OCI-LY1 (cell line): Measurements from ENCODE around the gene MZB1.
A peak's percentile ranks its signal among the peaks of the same experiment; 100 is the strongest.

Source experiments
- H2AFZ ChIP-seq: fragments of 200-600 bp; sonication (generic), shearing (Covaris generic); 2 replicates; pipeline ENCODE4 v1.6.0; 2014; ENCODE audit warnings: antibody characterized with exemption, mild to moderate bottlenecking, low read length
- H3F3A ChIP-seq: fragments of 200-600 bp; sonication (generic), shearing (Covaris generic); 2 replicates; pipeline ENCODE4 v1.6.0; 2014; ENCODE audit warnings: mild to moderate bottlenecking, antibody characterized with exemption, low read length, moderate library complexity; ENCODE audit not compliant: insufficient read depth
- H3K27ac ChIP-seq: fragments of 200-600 bp; sonication (generic); 2 replicates; pipeline ENCODE4 v1.5.1; 2014; ENCODE audit warnings: low read length, mixed run types, mild to moderate bottlenecking, low read depth; ENCODE audit not compliant: poor library complexity, severe bottlenecking
- H3K27me3 ChIP-seq: fragments of 200-600 bp; sonication (generic); 2 replicates; pipeline ENCODE4 v1.6.0; 2014; ENCODE audit warnings: antibody characterized with exemption, mild to moderate bottlenecking, low read length, moderate library complexity; ENCODE audit not compliant: insufficient read depth
- H3K36me3 ChIP-seq: fragments of 200-600 bp; sonication (generic); 2 replicates; pipeline ENCODE4 v1.6.1; 2014; ENCODE audit warnings: mild to moderate bottlenecking, antibody characterized with exemption, low read length, moderate library complexity, mixed read lengths; ENCODE audit not compliant: insufficient read depth
- H3K4me1 ChIP-seq: fragments of 200-600 bp; sonication (generic); 2 replicates; pipeline ENCODE4 v1.5.1; 2014; ENCODE audit warnings: mild to moderate bottlenecking, low read length, moderate library complexity; ENCODE audit not compliant: insufficient read depth, severe bottlenecking
- H3K4me2 ChIP-seq: fragments of 200-600 bp; sonication (generic), shearing (Covaris generic); 2 replicates; pipeline ENCODE4 v1.6.1; 2014; ENCODE audit warnings: low read length
- H3K4me3 ChIP-seq: fragments of 200-600 bp; sonication (generic); 2 replicates; pipeline ENCODE4 v1.5.1; 2014; ENCODE audit warnings: low read length, low read depth, mild to moderate bottlenecking, mixed read lengths; ENCODE audit not compliant: poor library complexity, severe bottlenecking
- H3K79me2 ChIP-seq: fragments of 200-600 bp; shearing (Covaris generic); 2 replicates; pipeline ENCODE4 v1.6.1; 2016; ENCODE audit warnings: mixed run types, low read length, mixed read lengths; ENCODE audit not compliant: insufficient read depth
- H3K9ac ChIP-seq: fragments of 200-600 bp; sonication (generic), shearing (Covaris generic); 2 replicates; pipeline ENCODE4 v1.6.1; 2014; ENCODE audit warnings: mild to moderate bottlenecking, low read length, mixed read lengths
- H3K9me2 ChIP-seq: fragments of 200-600 bp; sonication (generic), shearing (Covaris generic); 2 replicates; pipeline ENCODE4 v1.6.1; 2014; ENCODE audit warnings: low read depth, mild to moderate bottlenecking, low read length, mixed read lengths
- H3K9me3 ChIP-seq: fragments of 200-600 bp; shearing (Covaris generic); 2 replicates; pipeline ENCODE4 v1.6.1; 2014; ENCODE audit warnings: low read length, mixed read lengths
- H4K20me1 ChIP-seq: fragments of 200-600 bp; sonication (generic), shearing (Covaris generic); 2 replicates; pipeline ENCODE4 v1.6.0; 2016; ENCODE audit warnings: mild to moderate bottlenecking, low read length; ENCODE audit not compliant: insufficient read depth
- EZH2 ChIP-seq: fragments of 200-600 bp; sonication (generic), shearing (Covaris generic); IDR thresholded peaks from 2 replicates; pipeline ENCODE4 v1.8.0; 2017; ENCODE audit warnings: borderline replicate concordance, mixed run types, mild to moderate bottlenecking, antibody characterized with exemption, low read length, moderate library complexity, mixed read lengths
- TF ChIP-seq, protein P1 (sequence below): fragments of 200-600 bp; sonication (generic), shearing (Covaris generic); IDR thresholded peaks from 2 replicates; pipeline ENCODE4 v1.5.1; 2017; ENCODE audit warnings: mild to moderate bottlenecking, antibody characterized with exemption, low read length, moderate library complexity, mixed read lengths

The MZB1 gene

DNA sequence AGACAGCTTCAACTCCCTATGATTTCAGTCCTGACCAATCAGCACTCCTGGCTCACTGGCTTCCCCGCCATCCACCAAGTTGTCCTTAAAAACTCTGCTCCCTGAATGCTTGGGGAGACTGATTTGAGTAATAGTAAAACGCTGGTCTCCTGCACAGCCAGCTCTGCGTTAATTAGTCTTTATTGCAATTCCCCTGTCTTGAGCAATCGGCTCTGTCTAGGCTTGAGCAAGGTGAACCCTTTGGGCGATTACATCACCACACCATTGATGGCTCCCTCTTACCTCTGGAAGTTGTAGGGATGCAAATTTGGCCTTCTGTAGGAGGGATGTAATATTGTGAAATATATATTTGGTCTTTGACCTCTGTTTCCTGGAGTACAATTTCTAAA lies 3.7 kb downstream of the MZB1 start:
- Histone ChIP-seq H3K4me1 (peaks cover 77% of the 10 kb centered on the region), H4K20me1 (no peaks in the 10 kb centered on the region), H3K9ac (peak overlapping the region; percentile 46; the same call in 1 of the 2 replicates), H3K36me3 (peaks cover 34% of the 10 kb centered on the region), H3K9me2 (no peaks in the 10 kb centered on the region), H3F3A (no peaks in the 10 kb centered on the region; the same call in 1 of the 2 replicates), H3K4me3 (peak overlapping the region; percentile 90), H3K9me3 (no peaks in the 10 kb centered on the region), H2AFZ (no peak overlapping the region), H3K79me2 (no peaks in the 10 kb centered on the region), H3K27ac (peak overlapping the region; percentile 98), H3K4me2 (peak overlapping the region; percentile 88), H3K27me3 (no peaks in the 10 kb centered on the region)
- TF ChIP-seq, protein P1, sequence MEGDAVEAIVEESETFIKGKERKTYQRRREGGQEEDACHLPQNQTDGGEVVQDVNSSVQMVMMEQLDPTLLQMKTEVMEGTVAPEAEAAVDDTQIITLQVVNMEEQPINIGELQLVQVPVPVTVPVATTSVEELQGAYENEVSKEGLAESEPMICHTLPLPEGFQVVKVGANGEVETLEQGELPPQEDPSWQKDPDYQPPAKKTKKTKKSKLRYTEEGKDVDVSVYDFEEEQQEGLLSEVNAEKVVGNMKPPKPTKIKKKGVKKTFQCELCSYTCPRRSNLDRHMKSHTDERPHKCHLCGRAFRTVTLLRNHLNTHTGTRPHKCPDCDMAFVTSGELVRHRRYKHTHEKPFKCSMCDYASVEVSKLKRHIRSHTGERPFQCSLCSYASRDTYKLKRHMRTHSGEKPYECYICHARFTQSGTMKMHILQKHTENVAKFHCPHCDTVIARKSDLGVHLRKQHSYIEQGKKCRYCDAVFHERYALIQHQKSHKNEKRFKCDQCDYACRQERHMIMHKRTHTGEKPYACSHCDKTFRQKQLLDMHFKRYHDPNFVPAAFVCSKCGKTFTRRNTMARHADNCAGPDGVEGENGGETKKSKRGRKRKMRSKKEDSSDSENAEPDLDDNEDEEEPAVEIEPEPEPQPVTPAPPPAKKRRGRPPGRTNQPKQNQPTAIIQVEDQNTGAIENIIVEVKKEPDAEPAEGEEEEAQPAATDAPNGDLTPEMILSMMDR, result no peak
- no peak for TF ChIP-seq EZH2

DNA sequence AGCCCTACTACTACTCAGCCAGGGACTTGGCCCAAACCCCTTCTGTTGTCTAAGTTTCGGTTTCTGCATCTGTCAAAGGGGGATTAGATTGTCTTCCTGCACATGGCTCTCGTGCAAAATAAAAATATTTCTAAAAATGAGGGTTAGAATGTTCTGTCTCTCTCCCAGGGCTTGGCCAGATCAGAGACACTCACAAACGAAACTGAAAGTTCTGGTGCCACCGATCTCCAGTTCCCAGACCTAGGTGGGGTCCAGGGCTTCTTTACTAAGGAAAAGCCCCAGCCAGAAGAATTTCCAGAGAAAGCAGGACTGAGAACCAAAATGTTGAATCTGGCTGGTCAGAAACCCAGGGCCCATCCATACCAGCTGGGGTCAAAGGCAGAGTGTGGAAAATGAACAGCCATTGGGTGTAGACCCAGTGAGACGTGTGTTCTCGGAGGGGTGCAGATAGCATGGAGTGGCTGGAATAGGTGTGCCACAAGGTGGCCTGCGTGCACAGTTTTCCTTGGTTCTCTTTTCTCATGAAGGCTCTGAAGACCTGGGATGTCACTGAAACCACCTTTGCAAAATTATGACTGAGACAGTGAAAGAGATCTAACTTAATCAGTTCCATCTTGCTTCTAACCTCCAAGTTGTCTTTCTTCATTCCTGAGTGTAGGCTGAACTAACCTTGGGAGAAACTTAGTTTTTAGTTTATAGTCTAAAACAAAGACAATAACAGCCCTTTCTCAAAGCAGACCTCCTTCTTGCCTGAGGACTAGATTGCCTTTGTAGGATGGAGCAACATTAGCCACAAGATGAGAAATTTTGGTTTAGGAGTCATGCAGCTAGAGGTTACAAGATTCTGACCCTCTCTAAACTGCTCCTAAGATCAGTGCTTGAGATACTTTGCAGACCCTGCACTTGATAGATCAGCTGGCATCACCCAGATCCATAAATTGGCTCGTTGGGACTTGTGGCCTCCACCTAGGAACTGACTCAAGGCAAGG lies 4.4 kb downstream of the MZB1 start:
- TF ChIP-seq, protein P1, result no peak
- no peak for TF ChIP-seq EZH2
- H3K9me3 ChIP-seq, result no peaks in the 10 kb centered on the region
- H3K9me2 ChIP-seq, result no peaks in the 10 kb centered on the region
- H3F3A ChIP-seq, result no peaks in the 10 kb centered on the region; the same call in 1 of the 2 replicates
- H3K4me3 ChIP-seq, result peak overlapping the region; percentile 90
- H4K20me1 ChIP-seq, result no peaks in the 10 kb centered on the region
- peak overlapping the region; percentile 88 for H3K4me2 ChIP-seq
- peaks cover 34% of the 10 kb centered on the region for H3K36me3 ChIP-seq
- peaks cover 70% of the 10 kb centered on the region for H3K4me1 ChIP-seq
- H3K79me2 ChIP-seq, result no peaks in the 10 kb centered on the region
- H2AFZ ChIP-seq, result no peak overlapping the region
- H3K27ac ChIP-seq, result peak overlapping the region; percentile 98
- H3K27me3 ChIP-seq, result no peaks in the 10 kb centered on the region
- H3K9ac ChIP-seq, result peak overlapping the region; percentile 46; the same call in 1 of the 2 replicates

DNA sequence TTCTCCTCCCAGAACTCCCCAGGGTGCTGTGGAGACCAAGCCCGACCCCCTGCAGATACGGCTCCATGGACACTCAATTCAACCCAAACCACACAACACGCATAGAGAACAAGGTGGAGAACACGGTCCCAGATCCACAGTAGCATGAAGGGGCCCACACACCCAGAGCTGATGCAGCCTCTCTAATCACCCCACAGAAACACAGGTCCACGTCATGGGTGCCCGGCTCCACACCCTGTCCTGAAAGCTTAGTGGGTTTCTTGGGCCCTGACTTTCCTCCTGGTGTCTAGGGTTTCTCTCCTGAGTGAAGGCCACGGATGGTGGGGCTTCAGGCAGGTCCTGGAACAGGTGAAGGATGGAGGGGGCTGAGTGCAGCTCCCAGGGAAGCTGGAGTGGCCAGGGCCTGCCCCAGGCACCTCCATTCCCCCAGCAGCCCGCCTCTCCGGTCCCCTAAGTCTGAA lies 5.1 kb downstream of the MZB1 start:
- H3K79me2 ChIP-seq, result no peaks in the 10 kb centered on the region
- no peaks in the 10 kb centered on the region; the same call in 1 of the 2 replicates for H3F3A ChIP-seq
- no peaks in the 10 kb centered on the region for H3K9me3 ChIP-seq
- peaks cover 34% of the 10 kb centered on the region for H3K36me3 ChIP-seq
- peak overlapping the region; percentile 88 for H3K4me2 ChIP-seq
- peaks cover 63% of the 10 kb centered on the region for H3K4me1 ChIP-seq
- no peaks in the 10 kb centered on the region for H3K27me3 ChIP-seq
- no peak overlapping the region for H2AFZ ChIP-seq
- peak overlapping the region; percentile 98 for H3K27ac ChIP-seq
- no peaks in the 10 kb centered on the region for H4K20me1 ChIP-seq
- TF ChIP-seq, protein P1, result no peak
- no peak for TF ChIP-seq EZH2
- peak overlapping the region; percentile 46; the same call in 1 of the 2 replicates for H3K9ac ChIP-seq
- H3K9me2 ChIP-seq, result no peaks in the 10 kb centered on the region
- H3K4me3 ChIP-seq, result peak overlapping the region; percentile 11
